HG03139 (cell line): ENCODE results near the gene ZEB1.
"Not testable (repeated sequence)": the region's sequence is repeated elsewhere in the genome, so short reads cannot be mapped to it uniquely, and the experiment has no call there.

Experiments
- ATAC-seq: cut with Tn5 transposase; IDR thresholded peaks from one replicate; pipeline ENCODE4 v1.9.1; 2021; ENCODE audit not compliant: unreplicated experiment

ZEB1 gene

DNA sequence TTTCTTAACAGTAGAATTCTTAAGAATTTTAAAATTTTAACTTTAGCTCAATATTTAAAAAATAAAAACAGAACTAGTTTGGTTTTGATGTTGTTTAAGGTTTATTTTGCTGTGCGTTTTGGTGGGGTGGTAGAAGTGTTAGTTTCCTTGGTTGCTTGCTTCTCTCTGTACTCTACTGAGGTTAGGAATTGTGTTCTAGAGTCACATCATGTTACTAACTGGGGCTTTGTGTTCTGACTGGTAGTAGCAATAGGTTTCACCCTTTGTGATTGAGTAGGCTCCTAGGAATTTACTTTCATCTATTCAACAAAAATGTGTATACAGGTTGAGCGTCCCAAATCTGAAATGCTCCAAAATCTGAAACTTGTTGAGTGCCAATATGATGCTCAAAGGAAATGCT lies 99.5 kb downstream of the ZEB1 start:
- no peak for ATAC-seq

DNA sequence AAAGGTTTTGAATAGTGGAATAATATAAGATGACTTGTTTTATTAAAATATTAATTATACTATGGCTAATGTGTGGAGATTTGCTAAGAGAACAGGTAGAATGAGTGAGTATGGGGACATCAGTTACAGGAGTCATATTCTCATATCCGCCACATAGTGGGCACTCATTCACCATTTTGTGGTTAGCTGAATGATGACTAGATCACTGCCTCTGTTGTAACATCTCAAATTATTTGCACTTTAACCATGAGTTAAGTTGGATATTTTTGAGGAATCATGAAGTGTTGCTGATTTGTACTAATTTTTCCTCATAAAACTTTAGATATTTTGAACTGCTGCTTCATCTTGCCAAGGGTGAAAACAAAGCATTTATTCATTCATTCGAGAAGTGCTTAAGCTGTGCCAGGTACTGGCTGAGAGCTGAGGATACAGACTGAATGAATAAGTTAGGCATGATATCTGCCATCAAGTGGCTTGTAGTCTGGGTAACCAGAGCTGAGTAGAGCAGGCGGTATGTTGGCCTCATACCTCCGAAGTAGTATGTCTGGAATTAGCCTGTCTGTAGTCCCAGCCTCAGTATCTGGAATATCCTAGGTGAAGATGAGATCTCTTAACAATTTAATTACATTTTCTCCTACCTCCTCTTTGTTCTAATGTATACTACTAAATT lies 100.5 kb downstream of the ZEB1 start:
- ATAC-seq, result no peak

DNA sequence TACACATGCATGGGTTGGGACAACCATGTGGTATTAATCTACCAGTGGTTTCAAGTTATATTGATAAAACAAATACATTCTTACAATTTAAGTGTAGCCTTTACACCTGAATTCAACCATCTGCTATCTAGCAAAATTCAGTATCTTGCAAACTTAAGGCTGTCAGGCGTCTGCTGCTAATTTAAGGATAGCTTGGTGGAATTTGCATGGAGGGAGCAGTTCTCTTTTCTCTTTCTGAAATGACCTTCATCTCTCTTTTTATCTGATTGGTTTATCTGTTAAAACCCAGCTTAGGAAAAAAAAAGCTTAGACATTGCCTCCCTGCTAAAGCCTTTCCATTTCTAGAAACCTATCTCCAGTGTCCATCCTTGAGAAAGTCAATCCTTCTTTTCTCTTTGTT lies 102.3 kb downstream of the ZEB1 start:
- no peak for ATAC-seq

DNA sequence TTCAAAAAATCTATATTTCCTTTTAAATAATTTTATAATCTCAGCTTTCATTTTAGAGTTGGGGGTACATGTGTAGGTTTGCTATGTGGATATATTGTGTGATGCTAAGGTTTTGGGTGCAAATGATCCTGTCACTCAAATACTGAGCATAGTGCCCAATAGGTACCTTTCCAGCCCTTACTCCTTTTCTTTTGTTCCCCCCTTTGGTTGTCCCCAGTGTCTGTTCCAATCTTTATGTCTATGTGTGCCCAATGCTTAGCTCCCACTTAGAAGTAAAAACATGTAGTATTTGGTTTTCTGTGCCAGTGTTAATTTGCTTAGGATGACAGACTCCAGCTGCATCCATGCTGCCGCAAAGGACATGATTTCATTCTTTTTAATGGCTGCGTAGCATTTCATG lies 103.6 kb downstream of the ZEB1 start:
- no peak for ATAC-seq

DNA sequence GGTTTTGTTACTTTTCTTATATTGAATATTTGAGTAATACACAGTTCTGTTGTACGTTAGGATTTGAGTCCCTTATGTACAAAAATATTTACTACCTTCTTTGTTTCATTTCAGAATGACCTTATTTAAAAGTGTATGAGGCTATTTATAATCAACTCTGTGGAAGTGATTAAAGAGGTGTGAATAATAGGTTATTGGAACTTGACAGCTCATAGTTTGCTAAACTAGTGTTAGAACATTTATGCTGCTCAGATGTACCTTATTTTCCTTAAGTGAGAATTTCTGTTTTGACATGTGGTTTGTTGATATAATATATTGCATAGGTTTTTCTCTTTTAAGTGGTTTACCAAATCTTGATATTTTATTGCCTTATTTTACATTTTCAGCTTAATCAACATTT lies 105.5 kb downstream of the ZEB1 start:
- ATAC-seq, result no peak

DNA sequence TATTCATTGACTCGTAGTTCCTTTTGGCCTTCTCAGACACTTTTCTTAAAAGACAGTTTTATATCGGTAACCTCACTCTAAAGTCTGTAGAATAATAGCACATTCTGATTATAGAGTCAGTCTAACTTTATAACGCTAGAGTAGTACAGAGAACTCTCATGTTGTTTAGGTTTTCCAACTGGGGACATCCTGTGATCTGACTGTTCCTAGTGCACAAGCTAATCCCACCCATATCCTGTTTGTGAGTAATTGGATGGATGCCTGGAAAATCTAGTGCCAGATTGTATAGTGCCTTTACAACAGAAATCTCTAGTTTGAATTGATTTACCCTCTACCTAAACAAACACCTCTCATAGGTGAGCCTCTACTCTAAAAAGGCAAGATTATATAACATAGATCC lies 107.4 kb downstream of the ZEB1 start:
- no peak for ATAC-seq

DNA sequence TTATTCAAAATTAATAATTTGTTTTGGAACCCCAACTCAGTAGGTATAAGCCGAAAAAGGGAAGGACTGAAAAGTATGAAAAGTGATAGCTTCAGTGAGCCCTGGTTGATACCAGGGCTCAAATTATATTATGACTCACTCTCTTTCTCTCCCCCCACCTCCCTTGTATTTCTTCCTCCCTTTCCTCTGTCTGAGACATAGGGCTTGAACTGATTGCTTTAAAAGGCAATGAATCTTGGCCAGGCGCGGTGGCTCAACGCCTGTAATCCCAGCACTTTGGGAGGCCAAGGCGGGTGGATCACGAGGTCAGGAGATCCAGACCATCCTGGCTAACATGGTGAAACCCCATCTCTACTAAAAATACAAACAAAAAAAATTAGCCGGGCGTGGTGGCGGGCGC lies 108.3 kb downstream of the ZEB1 start:
- ATAC-seq, result not testable (repeated sequence)

DNA sequence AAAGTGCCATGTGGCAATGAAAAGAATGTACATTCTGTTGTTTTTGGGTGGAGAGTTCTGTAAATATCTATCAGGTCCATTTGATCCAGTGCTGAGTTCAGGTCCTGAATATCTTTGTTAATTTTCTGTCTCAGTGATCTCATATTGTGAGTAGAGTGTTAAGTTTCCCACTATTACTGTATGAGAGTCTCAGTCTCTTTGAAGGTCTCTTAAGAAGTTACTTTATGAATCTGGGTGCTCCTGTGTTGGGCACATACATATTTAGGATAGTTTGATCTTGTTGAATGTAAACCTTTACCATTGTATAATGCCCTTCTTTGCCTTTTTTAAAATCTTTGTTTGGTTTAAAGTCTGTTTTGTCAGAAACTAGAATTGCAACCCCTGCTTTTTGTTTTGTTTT lies 109.5 kb downstream of the ZEB1 start:
- not testable (repeated sequence) for ATAC-seq

DNA sequence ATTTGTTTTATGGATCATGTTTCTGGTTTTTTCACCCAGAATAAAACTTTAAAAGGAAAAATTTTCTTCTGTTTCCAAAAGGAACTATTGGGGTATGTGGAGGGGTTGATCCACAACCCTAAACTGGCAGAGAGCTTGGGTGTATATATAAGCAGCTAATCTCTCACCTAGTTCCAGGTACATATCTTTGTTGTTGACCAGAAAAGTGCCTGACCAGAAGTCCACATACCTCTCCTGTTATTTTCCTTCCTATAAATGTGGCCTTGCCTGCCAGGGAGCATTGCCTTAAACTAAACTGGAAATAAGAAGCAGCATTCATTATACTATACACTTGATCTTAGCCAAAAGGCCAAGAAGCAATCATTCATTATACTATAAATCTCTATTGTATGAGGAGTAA lies 112.0 kb downstream of the ZEB1 start:
- no peak for ATAC-seq

DNA sequence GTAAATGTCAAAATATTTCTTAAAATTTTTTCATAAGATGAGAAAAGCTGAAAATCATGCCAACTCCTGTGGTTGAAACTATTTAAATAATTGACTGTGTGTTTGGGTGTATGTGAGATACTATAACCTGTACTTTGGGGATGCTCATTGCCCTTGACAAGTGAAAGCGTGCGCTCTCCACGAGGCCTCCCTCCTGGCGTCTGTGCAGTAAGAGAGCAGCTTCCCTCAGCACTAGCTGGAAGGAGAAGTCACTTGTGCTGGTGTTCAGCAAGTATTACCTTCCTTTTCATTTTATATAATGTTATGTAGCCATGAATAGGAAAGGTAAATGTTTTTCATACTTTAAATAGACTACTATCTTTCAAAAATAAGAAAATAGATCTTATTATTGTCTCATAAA lies 118.9 kb downstream of the ZEB1 start:
- ATAC-seq, result no peak

DNA sequence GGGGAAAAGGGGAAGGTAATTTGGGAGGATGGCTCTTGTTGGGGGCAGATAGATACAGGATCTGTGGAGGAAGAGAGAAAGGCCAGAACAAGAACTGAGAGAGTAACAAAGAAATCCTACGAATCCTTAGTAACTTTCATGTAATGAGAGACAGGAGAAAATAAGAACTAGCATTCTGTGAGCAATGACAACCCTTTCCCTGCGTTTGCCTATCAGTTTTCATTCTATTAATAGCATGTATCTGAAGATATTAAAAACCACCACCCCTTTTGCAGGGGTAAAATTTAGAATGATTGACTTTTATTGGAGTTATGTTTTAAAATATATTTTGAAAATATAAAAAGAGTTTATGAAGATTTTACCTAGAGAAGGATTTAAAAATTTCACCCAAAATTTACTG lies 132.8 kb downstream of the ZEB1 start:
- no peak for ATAC-seq

DNA sequence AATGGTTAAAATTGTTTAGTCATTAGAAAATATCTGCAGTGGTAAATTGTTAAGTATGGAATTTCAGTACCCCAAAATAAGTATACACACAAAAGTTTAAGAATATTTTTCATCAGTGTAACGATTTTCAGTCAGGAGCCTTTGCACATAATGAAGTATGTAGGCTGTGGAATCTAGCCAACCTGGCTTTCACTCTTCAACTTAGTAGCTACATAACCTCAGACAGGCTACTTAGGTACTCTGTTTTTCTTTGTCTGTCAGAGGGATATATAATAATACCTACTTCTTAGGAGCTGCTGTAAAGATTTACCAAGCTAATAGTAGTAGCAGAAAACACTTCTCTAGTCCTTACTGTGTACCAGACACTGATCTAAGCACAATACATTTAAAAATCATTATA lies 137.5 kb downstream of the ZEB1 start:
- no peak for ATAC-seq

DNA sequence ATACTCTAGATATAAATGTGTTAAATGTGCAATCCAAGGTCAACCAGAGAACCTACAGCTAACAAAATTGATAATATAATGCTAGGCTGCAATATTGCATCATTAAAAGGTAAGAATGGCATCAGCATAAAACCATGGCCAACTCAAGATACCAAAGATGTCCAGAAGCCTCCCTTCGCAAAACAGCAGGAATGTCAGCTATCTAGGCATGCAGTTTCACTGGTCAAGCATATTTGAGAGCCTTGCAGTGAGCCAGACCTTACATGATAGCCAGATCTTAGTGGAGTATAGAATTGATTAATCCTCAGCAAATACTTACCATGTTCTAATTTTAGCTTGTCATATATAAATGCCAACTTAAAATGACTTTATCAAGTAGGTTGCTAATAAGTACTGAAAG lies 138.8 kb downstream of the ZEB1 start:
- no peak for ATAC-seq

DNA sequence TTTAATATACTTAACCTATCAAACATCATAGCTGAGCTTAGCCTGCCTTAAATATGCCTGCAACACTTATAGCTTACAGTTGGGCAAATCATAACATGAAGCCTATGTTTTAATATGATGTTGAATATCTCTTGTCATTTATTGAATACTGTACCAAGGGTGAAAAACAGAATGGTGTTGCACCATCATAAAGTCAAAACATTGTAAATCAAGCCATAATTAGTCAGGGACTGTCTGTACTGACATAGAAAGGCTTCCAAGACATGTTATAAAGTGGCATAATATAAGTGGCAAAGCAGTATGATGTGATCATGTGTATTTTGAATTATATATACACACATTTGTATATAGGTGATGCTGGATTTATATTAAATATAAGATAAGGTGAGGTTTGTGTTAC lies 140.0 kb downstream of the ZEB1 start:
- no peak for ATAC-seq

DNA sequence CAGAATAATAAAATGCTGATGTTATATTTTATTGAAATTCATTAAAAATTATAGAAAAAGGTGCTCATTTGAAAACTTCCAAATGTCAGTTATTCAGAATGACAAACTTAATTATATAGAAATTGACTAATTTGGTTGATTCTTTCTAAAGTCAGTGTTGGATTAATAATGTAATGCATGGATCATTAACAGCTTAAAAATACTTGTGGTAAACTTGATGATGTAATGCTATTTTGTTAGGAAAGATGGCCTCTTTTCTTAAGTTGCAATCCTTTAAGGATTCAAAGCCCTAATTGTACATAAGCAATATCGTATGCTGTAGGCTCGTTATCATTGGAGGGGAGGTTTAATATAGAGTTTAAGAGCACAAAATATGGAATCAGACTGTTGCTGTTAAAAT lies 141.2 kb downstream of the ZEB1 start:
- ATAC-seq, result no peak

DNA sequence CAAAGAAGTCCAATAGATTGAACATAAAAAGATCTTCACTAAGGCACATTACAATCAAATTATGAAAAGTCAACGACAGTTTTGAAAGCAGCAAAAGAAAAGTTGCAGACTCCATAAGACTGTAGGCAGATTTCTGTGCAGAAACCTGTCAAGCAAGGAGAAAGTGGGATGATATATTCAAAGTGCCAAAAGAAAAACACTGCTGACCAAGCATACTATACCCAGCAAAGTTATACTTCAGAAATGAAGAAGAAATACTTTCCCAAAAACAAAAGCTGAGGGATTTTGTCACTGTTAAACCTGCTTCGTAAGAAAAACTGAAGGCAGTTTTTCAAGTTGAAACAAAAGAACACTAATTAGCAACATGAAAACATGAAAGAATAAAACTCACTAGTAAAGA lies 145.5 kb downstream of the ZEB1 start:
- no peak for ATAC-seq

DNA sequence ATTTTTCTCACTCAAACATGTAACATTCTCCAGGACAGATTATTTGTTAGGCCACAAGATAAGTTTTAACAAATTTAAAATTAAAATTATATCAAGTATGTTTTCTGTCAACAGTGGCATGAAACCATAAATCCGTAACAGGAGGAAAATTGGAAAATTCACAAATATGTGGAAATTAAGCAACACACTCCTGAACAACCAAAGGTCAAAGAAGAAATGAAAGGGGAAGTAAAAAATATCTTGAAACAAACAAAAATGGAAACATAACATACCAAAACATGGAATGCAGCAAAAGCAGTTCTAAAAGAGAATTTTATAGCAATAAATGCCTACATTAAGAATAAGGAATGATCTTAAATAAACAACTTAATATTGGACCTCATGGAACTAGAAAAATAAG lies 147.3 kb downstream of the ZEB1 start:
- ATAC-seq, result no peak

DNA sequence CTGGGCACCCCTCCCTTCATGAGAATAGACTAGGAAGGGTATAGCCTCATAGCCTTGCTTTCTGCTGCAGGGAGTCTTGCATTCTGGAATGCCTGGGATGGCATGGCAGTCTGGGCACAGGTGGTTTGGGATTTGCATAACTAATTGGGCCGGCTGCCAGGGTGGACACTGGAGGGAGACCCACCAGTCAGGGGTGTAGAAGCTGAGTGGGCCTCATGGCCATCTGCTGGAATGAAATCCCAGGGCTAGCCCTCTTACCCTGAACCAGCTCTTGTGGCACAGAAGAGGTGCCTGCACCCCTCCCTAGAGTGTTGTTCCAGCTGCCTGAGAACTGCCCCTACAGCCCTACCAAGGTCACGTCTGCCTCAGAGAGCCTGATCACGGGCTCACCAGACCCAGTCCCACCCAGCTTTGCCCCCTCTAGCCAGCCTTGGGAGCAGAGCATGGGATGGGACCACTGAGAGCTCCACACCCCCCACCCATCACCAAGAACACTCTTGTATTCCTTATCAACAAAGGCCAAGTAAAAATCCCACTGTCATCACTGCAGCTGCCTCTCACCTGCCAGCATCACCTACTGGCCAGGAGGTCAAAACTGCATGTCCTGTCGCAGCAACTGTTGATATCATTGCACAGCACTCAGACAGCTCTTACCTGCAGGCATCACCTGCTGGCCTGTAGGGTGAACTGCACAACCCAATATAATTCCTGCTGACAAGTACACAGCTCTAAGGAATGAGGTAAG lies 148.9 kb downstream of the ZEB1 start:
- ATAC-seq, result no peak

DNA sequence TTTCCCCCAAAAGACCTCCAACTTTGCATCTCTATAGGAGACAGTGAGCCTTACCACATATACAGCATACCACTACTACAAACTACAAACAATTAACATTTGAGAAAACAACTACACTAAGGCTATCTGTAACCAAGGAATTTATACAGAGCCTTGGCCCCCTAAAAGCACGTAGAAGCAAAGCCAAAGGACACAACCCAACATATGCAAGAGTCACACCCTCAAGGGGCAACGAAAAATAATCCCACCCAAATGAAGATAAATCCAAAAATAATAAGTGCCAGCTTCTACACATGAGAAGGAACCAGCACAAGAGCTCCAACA lies 149.5 kb downstream of the ZEB1 start:
- no peak for ATAC-seq

DNA sequence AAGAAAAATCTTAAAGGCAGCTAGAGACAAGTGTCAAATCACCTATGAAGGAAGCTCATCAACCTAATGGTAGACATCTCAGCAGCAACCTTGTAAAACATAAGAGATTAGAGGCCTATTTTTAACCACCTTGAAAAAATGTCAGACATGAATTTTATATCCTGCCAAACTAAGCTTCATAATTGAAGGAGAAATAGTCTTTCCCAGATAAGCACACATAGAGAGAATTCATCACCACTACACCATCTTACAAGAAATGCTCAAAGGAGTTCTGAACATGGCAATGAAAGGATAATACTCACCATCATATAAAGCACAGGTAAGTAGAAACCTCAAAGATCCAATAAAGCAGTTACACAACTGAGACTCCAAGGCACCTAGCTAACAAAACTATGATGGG lies 156.5 kb downstream of the ZEB1 start:
- no peak for ATAC-seq

DNA sequence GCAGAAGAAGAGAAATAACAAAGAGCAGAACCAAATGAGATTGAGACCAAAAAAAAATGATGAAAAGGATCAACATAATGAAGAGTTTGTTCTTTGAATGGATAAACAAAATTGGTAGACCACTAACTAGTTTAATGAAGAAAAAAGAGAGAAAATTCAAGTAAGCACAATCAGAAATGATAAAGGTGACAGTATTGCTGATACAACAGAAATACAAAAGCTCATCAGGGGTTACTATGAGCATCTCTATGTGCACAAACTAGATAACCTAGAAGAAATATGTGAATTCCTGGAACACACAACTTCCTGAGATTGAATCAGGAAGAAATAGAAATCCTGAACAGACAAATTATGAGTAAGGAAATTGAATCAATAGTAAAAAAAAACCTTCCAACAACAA lies 157.1 kb downstream of the ZEB1 start:
- no peak for ATAC-seq

DNA sequence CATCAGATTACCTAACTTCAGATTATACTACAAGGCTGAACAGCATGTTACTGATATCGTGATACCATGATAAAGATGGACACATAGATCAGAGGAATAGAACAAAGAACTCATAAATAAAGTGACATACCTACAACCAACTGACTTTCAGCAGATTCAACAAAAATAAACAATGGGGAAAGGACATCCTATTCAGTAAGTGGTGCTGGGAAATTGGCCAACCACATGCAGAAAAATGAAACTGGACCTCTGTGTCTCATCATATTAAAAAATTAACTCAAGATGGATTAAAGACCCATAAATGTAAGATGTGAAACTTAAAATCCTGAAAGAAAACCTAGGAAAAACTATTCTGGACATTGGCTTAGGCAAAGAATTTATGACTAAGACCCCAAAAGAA lies 158.6 kb downstream of the ZEB1 start:
- ATAC-seq, result no peak

DNA sequence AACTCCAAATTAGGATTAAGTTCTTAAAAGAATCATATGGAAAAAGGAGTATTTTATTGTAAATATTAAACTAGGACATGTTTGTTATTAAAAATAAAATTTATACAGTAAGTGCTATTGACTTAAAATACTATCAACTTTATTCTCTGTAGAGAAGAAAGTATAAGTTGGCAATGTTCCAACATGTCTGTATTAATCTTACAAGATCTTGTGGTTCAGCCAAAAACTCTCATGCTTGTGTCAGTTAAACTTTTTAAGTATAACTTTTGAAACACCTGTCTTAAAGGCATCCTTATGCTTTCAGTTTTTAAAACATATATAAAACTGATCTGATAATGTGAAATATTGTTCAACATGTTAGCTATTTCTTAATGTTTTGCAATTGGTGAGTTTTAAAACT lies 160.7 kb downstream of the ZEB1 start:
- no peak for ATAC-seq
